GM12875 (cell line): Measurements from ENCODE around the gene DIAPH2.
"Not testable (repeated sequence)": the region's sequence is repeated elsewhere in the genome, so short reads cannot be mapped to it uniquely, and the experiment has no call there.

Source experiments
- H3K4me3 ChIP-seq: one replicate; pipeline ENCODE4 v1.5.1; 2011; ENCODE audit warnings: low read depth, low read length, control low read depth
- TF ChIP-seq, protein P1 (sequence below): IDR thresholded peaks from 2 replicates; pipeline ENCODE4 v1.5.1; 2011; ENCODE audit warnings: low read depth, mild to moderate bottlenecking, control low read depth, inconsistent platforms, low read length, moderate library complexity, borderline replicate concordance; ENCODE audit not compliant: insufficient read depth

The DIAPH2 gene

DNA sequence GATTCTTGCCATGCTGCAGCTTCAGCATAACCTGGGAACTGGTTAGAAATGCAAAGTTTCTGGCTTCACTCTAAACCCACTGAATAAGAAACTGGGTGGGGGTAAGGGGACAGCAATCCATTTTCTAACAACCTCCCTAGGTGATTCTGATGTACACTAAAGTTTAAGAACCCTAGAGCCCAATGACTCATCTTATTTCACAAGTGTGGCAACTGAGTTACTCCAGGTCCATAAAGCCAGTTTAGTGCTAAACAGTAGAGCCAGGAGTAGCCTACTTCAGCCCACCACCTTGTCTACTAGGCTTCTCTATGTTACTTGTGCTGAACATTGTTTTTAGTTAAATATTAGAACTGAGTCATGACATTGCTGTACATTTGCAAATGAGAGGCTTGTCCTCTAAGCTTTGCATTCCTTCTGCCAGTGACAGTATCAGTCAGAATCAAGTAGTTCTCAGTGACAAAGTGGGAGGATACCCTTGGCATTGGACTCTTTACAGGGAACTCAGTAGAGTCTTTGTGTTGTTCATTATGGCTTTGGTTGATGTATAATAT is 717.0 kb downstream of the DIAPH2 start:
- TF ChIP-seq, protein P1, sequence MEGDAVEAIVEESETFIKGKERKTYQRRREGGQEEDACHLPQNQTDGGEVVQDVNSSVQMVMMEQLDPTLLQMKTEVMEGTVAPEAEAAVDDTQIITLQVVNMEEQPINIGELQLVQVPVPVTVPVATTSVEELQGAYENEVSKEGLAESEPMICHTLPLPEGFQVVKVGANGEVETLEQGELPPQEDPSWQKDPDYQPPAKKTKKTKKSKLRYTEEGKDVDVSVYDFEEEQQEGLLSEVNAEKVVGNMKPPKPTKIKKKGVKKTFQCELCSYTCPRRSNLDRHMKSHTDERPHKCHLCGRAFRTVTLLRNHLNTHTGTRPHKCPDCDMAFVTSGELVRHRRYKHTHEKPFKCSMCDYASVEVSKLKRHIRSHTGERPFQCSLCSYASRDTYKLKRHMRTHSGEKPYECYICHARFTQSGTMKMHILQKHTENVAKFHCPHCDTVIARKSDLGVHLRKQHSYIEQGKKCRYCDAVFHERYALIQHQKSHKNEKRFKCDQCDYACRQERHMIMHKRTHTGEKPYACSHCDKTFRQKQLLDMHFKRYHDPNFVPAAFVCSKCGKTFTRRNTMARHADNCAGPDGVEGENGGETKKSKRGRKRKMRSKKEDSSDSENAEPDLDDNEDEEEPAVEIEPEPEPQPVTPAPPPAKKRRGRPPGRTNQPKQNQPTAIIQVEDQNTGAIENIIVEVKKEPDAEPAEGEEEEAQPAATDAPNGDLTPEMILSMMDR, result no peak
- no peak overlapping the region for H3K4me3 ChIP-seq

DNA sequence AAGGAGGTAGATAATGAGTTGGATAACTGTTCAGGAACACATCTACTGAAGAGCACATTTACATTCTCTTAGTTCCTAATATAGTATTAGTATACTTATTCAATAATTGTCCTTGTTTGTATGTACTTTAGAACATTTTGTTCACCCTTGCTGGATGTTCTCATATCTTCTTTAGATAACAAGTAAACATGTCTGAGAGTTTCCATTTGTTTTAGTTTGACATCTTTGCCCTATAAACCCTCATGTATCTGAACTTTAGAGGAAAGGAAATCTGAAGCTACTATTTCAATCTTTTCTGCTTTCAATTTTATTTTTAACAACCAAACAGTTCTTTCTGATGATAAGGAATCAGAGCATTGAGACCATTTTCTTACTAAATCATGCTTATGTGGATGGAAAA is 717.7 kb downstream of the DIAPH2 start:
- TF ChIP-seq, protein P1, result no peak

DNA sequence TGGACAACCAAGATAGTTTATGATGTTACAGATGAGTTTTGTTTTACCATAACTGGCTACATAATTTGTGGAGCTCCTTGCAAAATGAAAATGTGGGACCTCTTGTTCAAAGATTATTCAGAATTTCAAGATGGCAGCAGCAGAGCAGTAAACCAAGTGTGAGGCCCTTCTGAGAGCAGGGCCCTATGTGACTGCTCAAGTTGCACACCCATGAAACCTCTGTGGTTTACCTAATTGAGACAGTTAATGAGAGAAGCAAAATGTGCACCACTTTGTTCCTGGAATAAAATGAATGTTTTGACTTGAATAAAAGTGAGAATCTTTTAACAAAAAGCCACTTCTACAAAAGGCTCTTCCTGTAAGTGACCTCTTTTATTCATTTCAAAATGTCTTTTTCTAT is 718.3 kb downstream of the DIAPH2 start:
- no peak overlapping the region for H3K4me3 ChIP-seq
- TF ChIP-seq, protein P1, result no peak

More for the DNA sequence above, 717.7 kb downstream of the DIAPH2 start:
- H3K4me3 ChIP-seq, result no peak overlapping the region

DNA sequence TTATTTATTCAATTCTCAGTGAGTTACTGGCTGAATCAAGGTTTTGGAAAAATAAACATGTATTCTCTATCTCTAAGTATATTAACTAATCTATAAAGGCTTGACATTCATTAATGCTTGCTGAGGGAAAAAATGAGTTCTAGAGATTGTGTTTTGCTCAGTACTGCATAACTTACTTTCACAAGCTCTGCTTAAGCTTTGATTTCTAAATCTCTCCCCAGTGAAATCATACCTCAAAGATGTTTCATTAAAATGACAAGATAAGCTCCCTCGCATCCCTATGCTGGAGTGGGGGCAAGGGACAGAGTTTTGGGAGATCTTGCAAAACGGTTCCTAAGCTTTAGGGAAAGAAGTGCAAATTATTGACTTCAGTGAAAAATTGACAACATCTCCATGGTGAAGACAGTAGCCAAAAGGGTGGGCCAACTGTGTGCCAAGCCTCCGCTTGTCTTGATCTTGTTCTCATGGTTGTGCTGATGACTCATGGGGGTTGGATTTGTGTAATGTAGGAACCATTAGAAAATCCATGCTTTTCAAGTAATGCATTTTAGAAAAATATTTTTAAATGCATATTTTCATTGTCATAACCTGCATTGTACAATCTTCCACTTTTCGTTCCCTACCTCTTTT is 720.5 kb downstream of the DIAPH2 start:
- H3K4me3 ChIP-seq, result no peak overlapping the region
- TF ChIP-seq, protein P1, result no peak

DNA sequence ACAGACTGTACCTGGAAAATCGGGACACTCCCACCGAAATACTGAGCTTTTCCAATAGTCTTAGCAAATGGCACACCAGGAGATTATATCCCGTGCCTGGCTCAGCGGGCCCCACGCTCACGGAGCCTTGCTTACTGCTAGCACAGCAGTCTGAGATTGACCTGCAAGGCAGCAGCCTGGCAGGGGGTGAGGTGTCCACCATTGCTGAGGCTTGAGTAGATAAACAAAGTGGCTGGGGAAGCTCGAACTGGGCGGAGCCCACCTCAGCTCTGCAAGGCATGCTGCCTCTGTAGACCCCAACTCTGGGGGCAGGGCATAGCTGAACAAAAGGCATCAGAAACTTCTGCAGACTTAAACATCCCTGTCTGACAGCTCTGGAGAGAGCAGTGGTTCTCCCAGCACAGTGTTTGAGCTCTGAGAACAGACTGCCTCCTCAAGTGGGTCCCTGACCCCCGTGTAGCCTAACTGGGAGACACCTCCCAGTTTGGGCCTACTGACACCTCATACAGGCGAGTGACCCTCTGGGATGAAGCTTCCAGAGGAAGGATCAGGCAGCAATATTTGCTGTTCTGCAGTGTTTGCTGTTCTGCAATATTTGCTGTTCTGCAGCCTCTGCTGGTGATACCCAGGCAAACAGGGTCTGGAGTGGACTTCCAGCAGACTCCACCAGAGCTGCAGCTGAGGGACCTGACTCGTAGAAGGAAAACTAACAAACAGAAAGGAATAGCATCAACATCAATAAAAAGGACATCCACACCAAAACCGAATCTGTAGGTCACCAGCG is 725.2 kb downstream of the DIAPH2 start:
- not testable (repeated sequence) for H3K4me3 ChIP-seq

DNA sequence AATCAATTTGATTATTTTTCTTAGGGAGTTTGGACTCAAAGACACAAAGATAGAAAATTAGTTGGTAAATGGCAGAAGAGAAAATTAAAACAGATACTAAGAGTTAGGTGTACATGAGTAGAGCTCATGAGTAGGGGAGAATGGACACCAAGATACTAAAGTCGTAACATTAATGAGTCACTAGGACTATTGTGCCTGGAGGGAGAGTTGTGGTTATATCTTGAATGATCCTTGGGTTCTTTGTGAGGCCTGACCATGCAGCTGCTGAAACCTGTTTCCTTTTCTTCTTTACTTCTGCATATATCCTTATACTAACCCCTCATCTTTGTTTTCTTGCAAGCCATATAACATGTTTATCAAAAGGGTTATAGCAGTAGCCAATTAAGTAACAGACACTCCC is 731.8 kb downstream of the DIAPH2 start:
- no peak overlapping the region for H3K4me3 ChIP-seq
- TF ChIP-seq, protein P1, result no peak

DNA sequence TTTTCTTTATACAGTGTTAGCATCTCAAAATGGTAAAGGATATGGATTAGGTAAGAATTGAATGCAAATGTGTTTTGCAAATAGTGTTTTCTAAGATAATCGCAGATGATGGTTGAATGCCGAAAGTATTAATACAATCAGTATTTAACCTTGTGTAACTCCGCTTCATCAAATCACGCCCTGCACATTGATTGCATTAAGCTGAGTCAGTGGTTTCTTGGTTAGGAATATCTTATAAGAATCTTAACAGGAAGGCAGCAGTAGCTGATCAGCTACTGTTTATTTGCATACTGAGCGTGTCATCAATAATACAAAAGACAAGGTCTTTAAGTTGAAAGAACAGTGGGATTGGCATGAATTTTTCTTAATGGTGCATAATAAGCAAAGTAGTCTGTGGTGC is 744.5 kb downstream of the DIAPH2 start:
- TF ChIP-seq, protein P1, result no peak
- H3K4me3 ChIP-seq, result no peak overlapping the region
